Suprapubic skin (tissue), 4 donors: Measurements from ENCODE around the gene RASA3. TPM values are rescaled to one million over a fixed set of nuclear protein-coding genes. Genes with fewer than 3 reads are reported as not detected.

Experiments used
- DNase-seq, 2 donors: peaks; one replicate each; pipeline ENCODE4 v3.0.0-alpha.2; 2019; ENCODE audit warnings: low spot score in 2 of 2
- H3K27ac ChIP-seq: fragments of 200-600 bp; sonication (generic); one replicate; pipeline ENCODE4 v1.5.1; 2019
- H3K27me3 ChIP-seq: fragments of 200-600 bp; sonication (generic); one replicate; pipeline ENCODE4 v1.5.1; 2019
- H3K36me3 ChIP-seq: fragments of 200-600 bp; sonication (generic); one replicate; pipeline ENCODE4 v1.5.1; 2019
- H3K4me1 ChIP-seq: fragments of 200-600 bp; sonication (generic); one replicate; pipeline ENCODE4 v1.5.1; 2019
- H3K4me3 ChIP-seq: fragments of 200-600 bp; sonication (generic); one replicate; pipeline ENCODE4 v1.5.1; 2019; ENCODE audit warnings: mild to moderate bottlenecking
- H3K9me3 ChIP-seq: fragments of 200-600 bp; sonication (generic); one replicate; pipeline ENCODE4 v1.5.1; 2019
- EP300 ChIP-seq: sonication (generic); formaldehyde crosslinking; IDR thresholded peaks from one replicate; pipeline ENCODE4 v1.6.1; 2017; ENCODE audit warnings: antibody characterized with exemption
- POLR2A ChIP-seq, 2 donors: fragments of 450-650 bp; IDR thresholded peaks; one replicate each; pipeline ENCODE4 v1.6.1; 2017; ENCODE audit warnings: antibody characterized with exemption in 2 of 2, mild to moderate bottlenecking in 2 of 2, moderate library complexity in 2 of 2
- POLR2AphosphoS5 ChIP-seq, 3 donors: sonication (generic); formaldehyde crosslinking; IDR thresholded peaks; one replicate each; pipeline ENCODE4 v1.6.1; 2017; ENCODE audit warnings: antibody characterized with exemption in 3 of 3
- WGBS: methylation state at CpG from one replicate; pipeline ENCODE4 v1.1.5; 2018; 5-methylcytosine and 5-hydroxymethylcytosine counted together
- total RNA-seq, 4 donors: library from RNA; depleted of rRNA; stranded (reverse); fragments of >200 nt; gene quantifications; one replicate each; pipeline ENCODE4 v1.1.0, GENCODE V29; 2016
- TF ChIP-seq, protein P1 (sequence below), 2 donors: fragments of 200-600 bp in 1 of 2; fragments of 450-650 bp in 1 of 2; sonication (generic) in 1 of 2; IDR thresholded peaks; one replicate each; pipeline ENCODE4 v1.5.1; 2016 to 2019; ENCODE audit warnings: antibody characterized with exemption in 2 of 2, mild to moderate bottlenecking in 1 of 2, moderate library complexity in 1 of 2

The RASA3 gene
- total RNA-seq, 4 donors from 2014 or later, result 15.3 to 37.1 (median 16.4) TPM

DNA sequence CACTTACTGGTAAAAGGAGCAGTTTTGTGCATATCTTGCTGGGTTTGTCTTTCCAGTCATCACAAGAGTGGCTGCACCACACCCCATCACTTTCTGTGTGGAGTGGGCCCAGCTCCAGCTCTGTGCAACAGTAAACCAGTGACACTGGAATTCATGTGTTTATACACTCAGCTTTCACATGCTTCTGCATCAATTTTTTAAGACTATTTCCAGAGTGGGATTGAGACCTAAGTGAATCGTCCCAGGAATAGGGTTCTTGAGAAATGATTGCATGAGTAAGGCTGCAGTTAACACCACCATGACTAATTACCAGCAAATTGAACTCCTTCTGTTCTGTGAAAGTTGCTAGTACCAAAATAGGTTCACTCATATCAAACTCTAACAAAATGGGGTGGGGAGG lies 41.3 kb upstream of the RASA3 start:
- Histone ChIP-seq H3K36me3 (no peaks in the 10 kb centered on the region), H3K27ac (no peak overlapping the region), H3K4me1 (no peaks in the 10 kb centered on the region), H3K9me3 (no peaks in the 10 kb centered on the region), H3K4me3 (no peak overlapping the region), H3K27me3 (no peaks in the 10 kb centered on the region)
- 79% methylated on average over 1 of the region's 1 CpG for whole genome bisulfite sequencing
- no peak for DNase-seq
- no peak for TF ChIP-seq EP300
- no peak for TF ChIP-seq POLR2AphosphoS5 (IDR thresholded peaks at IDR 0.05)
- no peak for TF ChIP-seq POLR2A (IDR thresholded peaks at IDR 0.05)
- TF ChIP-seq, protein P1, sequence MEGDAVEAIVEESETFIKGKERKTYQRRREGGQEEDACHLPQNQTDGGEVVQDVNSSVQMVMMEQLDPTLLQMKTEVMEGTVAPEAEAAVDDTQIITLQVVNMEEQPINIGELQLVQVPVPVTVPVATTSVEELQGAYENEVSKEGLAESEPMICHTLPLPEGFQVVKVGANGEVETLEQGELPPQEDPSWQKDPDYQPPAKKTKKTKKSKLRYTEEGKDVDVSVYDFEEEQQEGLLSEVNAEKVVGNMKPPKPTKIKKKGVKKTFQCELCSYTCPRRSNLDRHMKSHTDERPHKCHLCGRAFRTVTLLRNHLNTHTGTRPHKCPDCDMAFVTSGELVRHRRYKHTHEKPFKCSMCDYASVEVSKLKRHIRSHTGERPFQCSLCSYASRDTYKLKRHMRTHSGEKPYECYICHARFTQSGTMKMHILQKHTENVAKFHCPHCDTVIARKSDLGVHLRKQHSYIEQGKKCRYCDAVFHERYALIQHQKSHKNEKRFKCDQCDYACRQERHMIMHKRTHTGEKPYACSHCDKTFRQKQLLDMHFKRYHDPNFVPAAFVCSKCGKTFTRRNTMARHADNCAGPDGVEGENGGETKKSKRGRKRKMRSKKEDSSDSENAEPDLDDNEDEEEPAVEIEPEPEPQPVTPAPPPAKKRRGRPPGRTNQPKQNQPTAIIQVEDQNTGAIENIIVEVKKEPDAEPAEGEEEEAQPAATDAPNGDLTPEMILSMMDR (IDR thresholded peaks at IDR 0.05), result no peak

DNA sequence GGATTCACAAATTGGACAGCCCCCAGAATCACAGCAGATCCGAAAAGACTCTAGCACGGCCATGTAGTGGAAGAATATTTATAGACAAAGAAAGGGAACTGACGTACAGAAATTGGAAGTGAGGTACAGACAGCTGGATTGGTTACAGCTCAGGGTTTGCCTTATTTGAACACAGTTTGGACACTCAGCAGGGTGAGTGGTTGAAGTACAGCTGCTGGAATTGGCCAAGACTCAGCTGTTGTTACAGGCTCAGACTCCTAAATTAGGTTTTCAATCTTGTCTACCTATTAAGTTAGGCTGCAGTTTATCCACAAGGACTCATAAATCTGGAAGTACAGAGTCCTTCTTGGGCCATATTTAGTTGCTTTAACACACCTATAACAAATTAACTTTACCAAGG lies 40.8 kb upstream of the RASA3 start:
- no peak for TF ChIP-seq EP300
- TF ChIP-seq, protein P1 (IDR thresholded peaks at IDR 0.05), result no peak
- no peak for TF ChIP-seq POLR2AphosphoS5 (IDR thresholded peaks at IDR 0.05)
- no peak for TF ChIP-seq POLR2A (IDR thresholded peaks at IDR 0.05)
- no peak for DNase-seq
- H3K4me3 ChIP-seq, result no peak overlapping the region
- H3K4me1 ChIP-seq, result no peaks in the 10 kb centered on the region
- no peaks in the 10 kb centered on the region for H3K36me3 ChIP-seq
- H3K27ac ChIP-seq, result no peak overlapping the region
- no peaks in the 10 kb centered on the region for H3K9me3 ChIP-seq
- 93% methylated on average over 3 of the region's 3 CpGs for WGBS
- H3K27me3 ChIP-seq, result no peaks in the 10 kb centered on the region

DNA sequence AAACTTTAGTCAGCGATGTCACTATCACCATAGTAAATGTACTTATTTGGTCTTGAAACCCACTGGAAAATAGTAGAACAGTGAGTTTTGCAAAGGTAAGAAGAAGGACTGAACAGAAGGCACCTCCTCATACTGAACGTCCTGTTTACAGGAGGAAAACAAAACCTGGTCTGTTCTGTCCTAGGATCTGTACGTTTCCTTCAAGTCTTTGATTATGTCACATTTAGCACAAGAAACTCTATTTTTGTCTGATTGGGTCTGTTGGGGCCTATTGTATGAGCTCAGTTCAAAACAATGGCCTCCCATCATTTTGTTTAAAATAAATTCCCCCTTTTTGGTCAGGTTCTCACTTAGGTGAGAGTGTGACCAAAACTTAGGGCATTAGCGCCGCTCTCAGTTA lies 35.5 kb upstream of the RASA3 start:
- H3K4me1 ChIP-seq, result peaks cover 14% of the 10 kb centered on the region
- no peak overlapping the region for H3K4me3 ChIP-seq
- no peaks in the 10 kb centered on the region for H3K36me3 ChIP-seq
- H3K27me3 ChIP-seq, result peaks cover 7% of the 10 kb centered on the region
- WGBS, result 96% methylated on average over 5 of the region's 5 CpGs
- no peaks in the 10 kb centered on the region for H3K9me3 ChIP-seq
- H3K27ac ChIP-seq, result no peak overlapping the region
- TF ChIP-seq EP300, result no peak
- TF ChIP-seq, protein P1 (IDR thresholded peaks at IDR 0.05), result no peak
- no peak for DNase-seq

DNA sequence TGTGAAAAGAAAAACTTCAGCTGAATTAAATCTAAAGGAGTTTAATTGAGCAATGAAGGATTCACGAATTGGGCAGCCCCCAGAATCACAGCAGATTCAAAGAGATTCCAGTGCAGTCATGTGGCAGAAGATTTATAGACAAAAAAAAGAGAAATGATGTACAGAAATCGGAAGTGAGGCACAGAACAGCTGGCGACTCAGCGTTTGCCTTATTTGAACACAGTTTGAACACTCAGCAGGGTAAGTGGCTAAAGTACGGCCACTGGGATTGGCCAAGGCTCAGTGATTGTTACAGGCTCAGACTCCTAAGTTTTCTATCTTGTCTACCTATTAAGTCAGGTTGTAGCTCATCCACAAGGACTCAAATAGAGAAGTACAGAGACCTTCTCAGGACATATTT lies 35.0 kb upstream of the RASA3 start:
- Histone ChIP-seq H3K36me3 (no peaks in the 10 kb centered on the region), H3K4me1 (peaks cover 18% of the 10 kb centered on the region), H3K9me3 (no peaks in the 10 kb centered on the region), H3K4me3 (no peak overlapping the region), H3K27me3 (peaks cover 11% of the 10 kb centered on the region), H3K27ac (no peak overlapping the region)
- 68% methylated on average over 5 of the region's 5 CpGs for WGBS
- TF ChIP-seq EP300 (no peak), POLR2A (IDR thresholded peaks at IDR 0.05) (no peak), POLR2AphosphoS5 (IDR thresholded peaks at IDR 0.05) (no peak)
- TF ChIP-seq, protein P1 (IDR thresholded peaks at IDR 0.05), result no peak
- no peak for DNase-seq

DNA sequence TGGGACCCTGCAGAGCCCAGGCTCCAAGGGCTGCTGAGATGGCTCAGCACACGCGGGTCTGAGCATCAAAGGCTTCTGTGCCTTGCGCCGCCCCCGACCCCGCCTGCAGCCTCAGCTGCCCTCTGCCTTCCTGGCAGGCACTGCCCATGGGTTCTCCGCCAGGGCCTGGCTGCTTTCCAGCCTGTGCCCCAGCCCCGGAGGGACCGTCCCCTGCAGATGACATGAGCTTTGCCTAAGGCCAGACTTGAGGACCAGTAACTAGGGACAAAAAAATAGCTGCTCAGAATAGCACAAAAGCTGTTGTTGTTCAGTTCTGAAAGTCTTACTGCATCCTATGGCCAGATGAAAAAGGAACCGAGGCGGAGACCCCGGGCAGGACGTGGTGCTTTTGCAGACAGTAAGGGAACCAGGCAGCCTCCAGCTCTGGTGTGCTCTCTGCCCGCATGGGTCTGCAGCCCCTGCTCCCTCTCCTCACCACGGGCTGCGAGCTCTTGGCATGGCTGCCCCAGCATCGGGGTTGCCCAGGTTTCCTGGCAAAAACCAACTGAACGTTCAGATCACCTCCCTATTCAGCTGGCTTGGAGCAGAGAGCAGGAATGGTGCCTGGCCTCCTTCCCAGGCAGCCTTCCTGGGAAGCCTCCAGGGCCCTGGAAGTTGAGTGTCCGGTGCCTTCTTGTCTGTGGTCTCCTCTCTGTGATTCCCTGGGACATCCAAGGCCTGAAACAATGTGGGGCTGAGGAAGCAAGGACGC lies 34.1 kb upstream of the RASA3 start:
- Histone ChIP-seq H3K27ac (no peak overlapping the region), H3K4me3 (no peak overlapping the region), H3K36me3 (no peaks in the 10 kb centered on the region), H3K27me3 (peaks cover 16% of the 10 kb centered on the region), H3K4me1 (peaks cover 26% of the 10 kb centered on the region), H3K9me3 (no peaks in the 10 kb centered on the region)
- 28% methylated on average over 10 of the region's 20 CpGs for WGBS
- DNase-seq, result no peak
- TF ChIP-seq EP300 (no peak), POLR2A (IDR thresholded peaks at IDR 0.05) (no peak), POLR2AphosphoS5 (IDR thresholded peaks at IDR 0.05) (no peak)
- TF ChIP-seq, protein P1 (IDR thresholded peaks at IDR 0.05), result no peak
